Keratinocyte (primary cell): Measurements from ENCODE around the gene HNF4A.

ENCODE experiments used
- EZH2 ChIP-seq: IDR thresholded peaks from one replicate; pipeline ENCODE4 v1.6.1; 2012; ENCODE audit warnings: inconsistent platforms, mild to moderate bottlenecking, low read length, moderate library complexity
- TF ChIP-seq, protein P1 (sequence below), 3 experiments: IDR thresholded peaks in 1 of 3; conservative IDR thresholded peaks in 1 of 3; optimal IDR thresholded peaks in 1 of 3; 2 replicates in 2 of 3; 3 replicates in 1 of 3; pipeline versions ENCODE3 to v1.5.1; 2011; ENCODE audit warnings: low read length in 3 of 3, mild to moderate bottlenecking in 3 of 3, moderate library complexity in 2 of 3, control low read depth in 1 of 3, inconsistent platforms in 1 of 3; ENCODE audit not compliant: insufficient read depth in 2 of 3; ENCODE audit errors: extremely low read depth in 1 of 3

DNA sequence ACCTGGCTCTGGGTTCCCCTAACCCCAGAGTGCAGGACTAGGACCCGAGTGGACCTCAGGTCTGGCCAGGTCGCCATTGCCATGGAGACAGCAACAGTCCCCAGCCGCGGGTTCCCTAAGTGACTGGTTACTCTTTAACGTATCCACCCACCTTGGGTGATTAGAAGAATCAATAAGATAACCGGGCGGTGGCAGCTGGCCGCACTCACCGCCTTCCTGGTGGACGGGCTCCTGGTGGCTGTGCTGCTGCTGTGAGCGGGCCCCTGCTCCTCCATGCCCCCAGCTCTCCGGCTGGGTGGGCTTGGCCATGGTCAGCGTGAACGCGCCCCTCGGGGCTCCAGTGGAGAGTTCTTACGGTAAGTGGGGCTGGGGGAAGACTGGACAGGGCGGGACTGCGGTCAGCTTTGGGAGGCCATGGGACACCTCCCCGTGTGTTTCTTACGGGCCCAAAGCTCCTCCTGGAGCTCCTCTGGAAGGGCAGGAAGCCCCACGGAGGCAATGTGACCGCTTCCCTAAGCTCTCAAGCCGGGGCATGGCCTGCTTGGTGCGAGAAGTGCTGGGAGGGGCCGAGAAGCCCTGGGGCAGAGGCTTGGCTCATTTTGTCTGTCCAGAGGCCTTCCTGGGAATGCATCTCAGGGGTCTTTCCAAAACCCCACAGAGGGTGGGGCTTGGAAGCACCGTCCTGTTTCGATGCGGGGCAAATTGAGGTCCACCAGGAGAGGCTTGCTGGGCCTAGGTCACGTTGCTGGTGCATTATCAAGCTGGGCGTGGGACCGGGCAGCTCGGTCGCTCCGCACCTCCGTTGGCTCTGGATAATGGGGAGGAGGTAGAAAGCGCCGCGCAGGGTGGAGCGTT, at the start of gene HNF4A:
- TF ChIP-seq, protein P1, sequence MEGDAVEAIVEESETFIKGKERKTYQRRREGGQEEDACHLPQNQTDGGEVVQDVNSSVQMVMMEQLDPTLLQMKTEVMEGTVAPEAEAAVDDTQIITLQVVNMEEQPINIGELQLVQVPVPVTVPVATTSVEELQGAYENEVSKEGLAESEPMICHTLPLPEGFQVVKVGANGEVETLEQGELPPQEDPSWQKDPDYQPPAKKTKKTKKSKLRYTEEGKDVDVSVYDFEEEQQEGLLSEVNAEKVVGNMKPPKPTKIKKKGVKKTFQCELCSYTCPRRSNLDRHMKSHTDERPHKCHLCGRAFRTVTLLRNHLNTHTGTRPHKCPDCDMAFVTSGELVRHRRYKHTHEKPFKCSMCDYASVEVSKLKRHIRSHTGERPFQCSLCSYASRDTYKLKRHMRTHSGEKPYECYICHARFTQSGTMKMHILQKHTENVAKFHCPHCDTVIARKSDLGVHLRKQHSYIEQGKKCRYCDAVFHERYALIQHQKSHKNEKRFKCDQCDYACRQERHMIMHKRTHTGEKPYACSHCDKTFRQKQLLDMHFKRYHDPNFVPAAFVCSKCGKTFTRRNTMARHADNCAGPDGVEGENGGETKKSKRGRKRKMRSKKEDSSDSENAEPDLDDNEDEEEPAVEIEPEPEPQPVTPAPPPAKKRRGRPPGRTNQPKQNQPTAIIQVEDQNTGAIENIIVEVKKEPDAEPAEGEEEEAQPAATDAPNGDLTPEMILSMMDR (optimal IDR thresholded peaks at IDR 0.05 in 1 of 3, IDR thresholded peaks at IDR 0.05 in 1 of 3, conservative IDR thresholded peaks at IDR 0.05 in 1 of 3; ENCODE audit: extremely low read depth in 1 of 3, insufficient read depth in 2 of 3, low read length in 3 of 3) = no peak
- TF ChIP-seq EZH2 = no peak
